Choroid plexus epithelial cell (primary cell): Measurements from ENCODE around the gene CFAP97.
"Not testable (repeated sequence)": the region's sequence is repeated elsewhere in the genome, so short reads cannot be mapped to it uniquely, and the experiment has no call there.

Experiments used
- DNase-seq: peaks from one replicate; pipeline ENCODE4 v3.0.0-alpha.2; 2010; ENCODE audit warnings: low read depth
- H3K4me3 ChIP-seq: 2 replicates; pipeline ENCODE4 v1.5.1; 2011; ENCODE audit warnings: low read depth, mild to moderate bottlenecking, control low read depth, low read length, moderate library complexity
- TF ChIP-seq, protein P1 (sequence below): conservative IDR thresholded peaks from 2 replicates; pipeline ENCODE4 v1.5.1; 2011; ENCODE audit warnings: low read depth, mild to moderate bottlenecking, control low read depth, inconsistent platforms, low read length, moderate library complexity

The CFAP97 gene

DNA sequence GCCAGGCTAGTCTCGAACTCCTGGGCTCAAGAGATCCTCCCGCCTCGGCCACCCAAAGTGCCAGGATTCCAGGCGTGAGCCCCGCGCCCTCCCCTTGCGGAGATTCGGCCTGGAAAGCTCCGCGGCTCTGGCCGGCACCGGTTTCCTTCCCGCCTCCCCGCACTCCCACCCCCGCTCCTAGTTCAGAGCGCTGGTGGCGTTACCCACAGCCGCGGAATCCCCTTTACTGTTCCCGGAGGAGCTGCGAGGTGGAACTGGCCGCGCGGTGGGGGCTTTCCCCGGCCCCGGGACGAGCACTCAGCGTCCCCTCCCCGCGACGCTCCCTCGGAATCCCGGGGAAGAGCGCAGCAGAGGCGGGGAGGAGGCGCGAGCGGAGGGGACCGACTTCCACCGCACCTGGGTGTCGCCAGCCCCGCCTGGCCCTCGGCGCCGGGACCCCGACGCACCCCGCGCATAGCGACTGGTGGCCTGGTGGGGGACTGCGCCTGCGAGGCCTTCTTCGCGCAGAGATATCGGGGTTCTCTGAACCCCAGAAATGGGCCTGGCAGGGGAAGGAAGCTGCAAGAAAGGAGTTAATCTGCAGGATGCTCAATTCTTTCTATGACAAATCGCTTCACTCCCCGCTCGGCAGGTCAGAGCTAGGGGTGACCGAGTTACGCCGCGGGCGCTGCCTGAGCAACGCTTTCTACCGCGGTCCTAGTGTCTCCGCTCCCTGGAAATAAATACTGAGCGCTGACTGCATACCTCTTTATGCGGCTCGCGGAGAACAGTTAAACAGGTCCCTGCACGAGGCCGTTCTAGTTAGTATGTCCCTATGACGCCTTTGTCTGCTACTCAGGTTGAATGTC, 75.3 kb downstream of the CFAP97 start:
- DNase-seq: peak; percentile 14
- TF ChIP-seq, protein P1, sequence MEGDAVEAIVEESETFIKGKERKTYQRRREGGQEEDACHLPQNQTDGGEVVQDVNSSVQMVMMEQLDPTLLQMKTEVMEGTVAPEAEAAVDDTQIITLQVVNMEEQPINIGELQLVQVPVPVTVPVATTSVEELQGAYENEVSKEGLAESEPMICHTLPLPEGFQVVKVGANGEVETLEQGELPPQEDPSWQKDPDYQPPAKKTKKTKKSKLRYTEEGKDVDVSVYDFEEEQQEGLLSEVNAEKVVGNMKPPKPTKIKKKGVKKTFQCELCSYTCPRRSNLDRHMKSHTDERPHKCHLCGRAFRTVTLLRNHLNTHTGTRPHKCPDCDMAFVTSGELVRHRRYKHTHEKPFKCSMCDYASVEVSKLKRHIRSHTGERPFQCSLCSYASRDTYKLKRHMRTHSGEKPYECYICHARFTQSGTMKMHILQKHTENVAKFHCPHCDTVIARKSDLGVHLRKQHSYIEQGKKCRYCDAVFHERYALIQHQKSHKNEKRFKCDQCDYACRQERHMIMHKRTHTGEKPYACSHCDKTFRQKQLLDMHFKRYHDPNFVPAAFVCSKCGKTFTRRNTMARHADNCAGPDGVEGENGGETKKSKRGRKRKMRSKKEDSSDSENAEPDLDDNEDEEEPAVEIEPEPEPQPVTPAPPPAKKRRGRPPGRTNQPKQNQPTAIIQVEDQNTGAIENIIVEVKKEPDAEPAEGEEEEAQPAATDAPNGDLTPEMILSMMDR: no peak
- peak overlapping the region; percentile 59 for H3K4me3 ChIP-seq

DNA sequence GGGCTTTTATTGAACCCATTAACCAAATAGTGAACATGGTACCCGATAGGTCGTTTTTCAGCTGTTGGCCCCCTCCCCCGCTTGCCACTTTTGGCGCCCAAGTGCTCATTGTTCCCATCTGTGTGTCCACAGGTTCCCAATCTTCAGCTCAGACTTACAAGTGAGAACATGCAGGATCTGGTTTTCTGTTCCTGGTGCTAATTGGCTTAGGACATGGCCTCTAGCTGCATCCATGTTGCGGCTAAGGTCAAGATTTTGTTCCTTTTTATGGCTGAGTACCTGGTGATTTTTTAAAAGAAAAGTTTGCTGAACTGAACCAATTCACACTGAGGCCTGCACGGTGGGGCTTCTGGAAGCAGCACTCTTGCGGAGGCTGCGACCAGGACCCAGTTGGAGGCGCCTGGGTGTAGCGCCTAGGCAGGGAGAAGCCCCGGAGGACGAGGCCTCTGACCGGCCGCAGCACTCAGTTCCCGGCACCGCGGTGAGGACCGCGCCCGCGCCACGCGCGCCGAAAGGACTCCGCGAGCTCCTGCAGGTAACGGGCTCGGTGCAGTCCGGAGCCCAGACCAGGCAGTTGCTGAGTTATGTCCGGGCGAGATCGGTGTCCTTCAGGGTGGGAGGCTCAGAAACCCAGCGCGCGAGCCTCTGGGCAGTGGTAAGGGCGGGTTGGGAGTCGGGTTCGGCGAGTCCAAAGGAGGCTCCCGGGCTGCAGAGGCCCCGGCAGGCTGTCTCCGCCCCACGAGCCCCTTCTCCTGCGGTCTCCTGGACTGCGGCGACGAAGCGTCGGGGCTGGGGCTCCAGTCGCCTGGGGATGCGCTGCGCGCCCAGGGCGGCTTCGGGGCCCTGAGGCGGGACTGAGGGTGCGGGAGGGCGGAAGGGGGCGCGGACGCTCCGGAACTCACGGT, 76.5 kb downstream of the CFAP97 start:
- H3K4me3 ChIP-seq: peak overlapping the region; percentile 59
- TF ChIP-seq, protein P1: no peak
- peak; percentile 29 for DNase-seq

DNA sequence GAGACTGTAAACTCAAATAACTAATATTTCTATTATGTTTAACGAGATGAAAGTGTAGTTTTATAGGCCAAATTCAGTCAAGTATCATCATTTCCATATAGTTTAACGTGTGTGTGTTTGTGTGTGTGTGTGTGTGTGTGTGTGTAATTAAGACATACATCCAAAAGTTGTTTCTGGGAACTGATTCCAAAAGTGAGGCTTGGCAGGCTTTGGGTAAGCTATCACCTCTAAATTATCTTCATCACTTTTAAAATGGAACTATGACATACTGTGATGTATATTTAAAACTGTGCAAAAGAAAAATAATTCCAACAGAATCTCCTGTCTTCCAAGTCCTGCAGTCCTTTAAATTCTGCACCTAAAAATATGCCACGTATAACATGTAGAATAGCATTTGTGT, 79.8 kb downstream of the CFAP97 start:
- TF ChIP-seq, protein P1: no peak
- H3K4me3 ChIP-seq: no peak overlapping the region
- DNase-seq: no peak

DNA sequence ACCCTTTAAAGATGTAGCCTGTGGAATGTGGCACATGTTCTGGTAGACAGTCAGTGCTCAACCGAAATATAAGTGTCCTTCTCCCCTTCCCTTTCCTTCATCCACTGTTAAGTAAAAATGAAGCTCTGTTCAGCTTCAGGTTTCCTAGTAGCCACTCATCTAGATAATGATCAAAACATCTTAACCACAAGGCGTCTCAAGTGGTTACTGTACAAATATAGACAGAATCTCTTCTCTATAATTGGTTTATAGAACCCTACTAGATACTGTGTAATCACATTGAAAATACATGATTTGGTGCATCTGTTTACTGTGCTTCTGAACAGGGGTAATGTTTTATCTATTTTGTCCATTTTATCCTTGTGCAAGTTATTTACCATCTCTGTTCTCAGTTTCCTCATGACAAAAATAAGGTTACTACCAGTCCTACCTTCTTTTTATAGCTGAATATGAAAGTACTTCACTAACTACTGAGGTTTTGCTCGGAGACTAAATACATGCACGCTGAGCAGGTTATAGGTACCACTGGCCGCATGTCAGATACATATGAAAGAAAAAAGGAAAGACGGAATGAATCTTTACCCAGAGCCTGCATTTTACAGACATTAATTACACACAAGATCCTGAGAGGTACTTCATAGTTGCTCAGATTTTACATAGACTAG, 81.0 kb downstream of the CFAP97 start:
- TF ChIP-seq, protein P1: no peak
- no peak overlapping the region for H3K4me3 ChIP-seq
- DNase-seq: no peak

DNA sequence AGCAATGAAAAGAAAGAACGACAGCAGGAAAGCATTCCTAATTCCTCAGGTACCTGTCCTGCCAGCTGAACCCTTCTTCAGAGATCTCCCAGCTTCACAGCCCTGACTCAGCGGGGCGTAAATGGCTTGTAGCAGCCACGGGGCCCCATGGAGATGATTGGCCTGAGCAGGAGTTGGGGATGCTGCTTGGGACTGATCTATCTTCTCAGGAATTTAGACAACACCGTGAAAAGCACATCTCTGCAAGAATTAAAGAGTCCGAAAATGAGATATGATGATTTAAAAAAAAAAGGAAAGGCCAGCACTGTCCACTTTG, 83.2 kb downstream of the CFAP97 start:
- no peak overlapping the region for H3K4me3 ChIP-seq
- DNase-seq: no peak
- TF ChIP-seq, protein P1: no peak

DNA sequence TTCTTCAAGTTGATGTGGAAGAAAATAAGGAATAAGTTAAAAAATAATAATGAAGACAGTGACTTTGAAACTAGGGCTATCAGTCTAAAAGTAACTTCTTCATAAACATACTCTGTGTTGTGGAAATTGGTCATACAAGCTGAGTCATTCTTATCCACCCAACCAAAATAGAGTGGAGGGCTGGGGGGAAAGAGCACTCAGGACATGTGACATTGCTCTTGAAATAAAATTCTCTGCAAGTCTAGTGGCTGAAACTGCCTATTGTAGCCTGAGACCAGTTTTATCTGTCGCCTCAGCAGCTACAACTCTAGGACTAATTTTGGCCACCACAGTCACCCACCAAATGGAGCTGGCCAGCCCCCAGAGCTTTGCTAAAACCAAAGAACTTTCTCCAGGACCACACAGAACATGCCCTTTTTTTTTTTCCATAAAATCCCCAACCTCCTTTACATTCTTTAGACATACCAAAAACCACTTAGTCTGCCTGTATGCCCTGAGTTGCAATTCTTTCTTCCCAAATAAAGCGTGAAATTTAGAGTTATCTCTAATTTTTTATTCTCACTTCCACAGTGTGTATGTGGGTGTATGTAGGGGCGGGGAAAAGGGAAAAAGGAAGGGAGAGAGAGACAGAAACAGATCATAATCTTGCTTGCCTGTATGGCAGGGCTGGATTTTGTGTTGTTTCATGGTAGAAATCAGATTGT, 83.7 kb downstream of the CFAP97 start:
- peak; percentile 33 for DNase-seq
- H3K4me3 ChIP-seq: no peak overlapping the region
- TF ChIP-seq, protein P1: no peak

DNA sequence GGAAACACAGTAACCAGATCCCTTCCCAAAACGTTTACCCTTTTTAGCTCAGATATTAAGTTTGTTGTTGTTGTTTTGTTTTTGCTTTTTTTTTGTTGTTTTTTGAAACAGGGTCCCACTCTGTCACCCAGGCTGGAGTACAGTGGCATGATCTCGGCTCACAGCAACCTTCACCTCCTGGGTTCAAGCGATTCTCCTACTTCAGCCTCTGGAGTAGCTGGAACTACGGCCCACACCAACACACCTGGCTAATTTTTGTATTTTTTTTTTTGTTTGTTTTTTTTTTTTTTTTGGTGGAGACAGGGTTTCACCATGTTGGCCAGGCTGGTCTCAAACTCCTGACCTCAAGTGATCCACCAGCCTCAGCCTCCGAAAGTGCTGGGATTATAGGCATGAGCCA, 84.3 kb downstream of the CFAP97 start:
- H3K4me3 ChIP-seq, DNase-seq: not testable (repeated sequence)
